GM18873 (cell line): ENCODE data around the gene ICA1.
"Not testable (repeated sequence)": the region's sequence is repeated elsewhere in the genome, so short reads cannot be mapped to it uniquely, and the experiment has no call there.

Experiments
- ATAC-seq: cut with Tn5 transposase; IDR thresholded peaks from one replicate; pipeline ENCODE4 v1.9.1; 2021; ENCODE audit warnings: mild to moderate bottlenecking, moderate library complexity, moderate number of reproducible peaks; ENCODE audit not compliant: unreplicated experiment, low FRiP score

Gene ICA1

DNA sequence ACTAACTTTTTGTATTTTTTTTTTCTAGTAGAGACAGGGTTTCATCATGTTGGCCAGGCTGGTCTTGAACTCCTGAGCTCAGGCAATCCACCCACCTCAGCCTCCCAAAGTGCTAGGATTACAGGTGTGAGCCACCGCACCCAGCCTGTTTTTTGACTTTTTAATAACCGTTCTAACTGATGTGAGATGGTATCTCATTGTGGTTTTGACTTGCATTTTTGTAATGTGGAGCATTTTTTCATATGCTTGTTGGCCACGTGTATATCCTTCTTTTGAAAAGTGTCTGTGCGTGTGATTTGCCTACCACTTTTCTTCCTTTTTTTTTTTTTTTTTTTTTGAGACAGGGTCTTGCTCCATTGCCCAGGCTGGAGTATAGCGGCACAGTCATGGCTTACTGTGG lies 198.7 kb downstream of the ICA1 start:
- not testable (repeated sequence) for ATAC-seq
